Spleen (tissue), 11 donors: Measurements from ENCODE around the gene SGIP1. TPM values are rescaled to one million over a fixed set of nuclear protein-coding genes. Genes with fewer than 3 reads are reported as not detected.

Source experiments
- DNase-seq: peaks from one replicate; pipeline ENCODE4 v3.0.0-alpha.2; 2020
- H3K27ac ChIP-seq, 8 donors: fragments of 200-600 bp; sonication (generic) in 7 of 8; 1 replicate in 4 of 8; 2 replicates in 4 of 8; pipeline versions ENCODE4 v1.5.0 to v1.8.0; 2016 to 2021; ENCODE audit warnings: inconsistent platforms in 4 of 8, mild to moderate bottlenecking in 4 of 8, moderate library complexity in 1 of 8
- H3K27me3 ChIP-seq, 7 donors: fragments of 200-600 bp; sonication (generic) in 6 of 7; replicated peaks in 1 of 7; 1 replicate in 4 of 7; 2 replicates in 3 of 7; pipeline versions ENCODE4 v1.5.0 to v1.8.0; 2016 to 2021; ENCODE audit warnings: inconsistent platforms in 3 of 7, mild to moderate bottlenecking in 1 of 7
- H3K36me3 ChIP-seq, 6 donors: fragments of 200-600 bp; sonication (generic) in 5 of 6; 1 replicate in 4 of 6; 2 replicates in 2 of 6; pipeline versions ENCODE4 v1.5.0 to v1.8.0; 2016 to 2021; ENCODE audit warnings: inconsistent platforms in 2 of 6
- H3K4me1 ChIP-seq, 6 donors: fragments of 200-600 bp; sonication (generic) in 5 of 6; 1 replicate in 3 of 6; 2 replicates in 3 of 6; pipeline versions ENCODE4 v1.5.0 to v1.8.0; 2016 to 2021; ENCODE audit warnings: inconsistent platforms in 3 of 6
- H3K4me3 ChIP-seq, 8 donors: fragments of 200-600 bp; sonication (generic) in 7 of 8; 1 replicate in 4 of 8; 2 replicates in 4 of 8; pipeline versions ENCODE4 v1.5.0 to v1.8.0; 2016 to 2021; ENCODE audit warnings: inconsistent platforms in 4 of 8, mild to moderate bottlenecking in 4 of 8, moderate library complexity in 2 of 8
- H3K9me3 ChIP-seq, 8 donors: fragments of 200-600 bp; sonication (generic) in 7 of 8; 1 replicate in 4 of 8; 2 replicates in 4 of 8; pipeline versions ENCODE4 v1.5.0 to v1.8.0; 2016 to 2021; ENCODE audit warnings: inconsistent platforms in 4 of 8
- CTCF ChIP-seq, 11 experiments: fragments of 200-600 bp in 7 of 11; fragments of 450-650 bp in 4 of 11; sonication (generic) in 4 of 11; IDR thresholded peaks in 8 of 11; conservative IDR thresholded peaks in 3 of 11; 1 replicate in 7 of 11; 2 replicates in 4 of 11; pipeline versions ENCODE4 v1.4.0 to v1.8.0; 2016 to 2021; ENCODE audit warnings: antibody characterized with exemption in 11 of 11, inconsistent platforms in 4 of 11, mild to moderate bottlenecking in 1 of 11
- POLR2A ChIP-seq, 3 donors: fragments of 450-650 bp; IDR thresholded peaks; one replicate each; pipeline ENCODE4 v1.5.1; 2017; ENCODE audit warnings: antibody characterized with exemption in 3 of 3, mild to moderate bottlenecking in 1 of 3
- POLR2AphosphoS5 ChIP-seq, 3 donors: sonication (generic); formaldehyde crosslinking; IDR thresholded peaks; one replicate each; pipeline ENCODE4 v1.5.1; 2017; ENCODE audit warnings: antibody characterized with exemption in 3 of 3
- WGBS, 5 donors: extraction: QIAGEN DNeasy Blood & Tissue Kit in 3 of 5; methylation state at CpG; one replicate each; pipeline versions ENCODE4 v1.1.5 to v1.1.7; 2013 to 2018; 5-methylcytosine and 5-hydroxymethylcytosine counted together
- intact Hi-C: fragments of 100-400 bp; cut with DNase I; formaldehyde crosslinking; loops from one replicate; pipeline ENCODE4 v1.15.0; 2023; ENCODE audit warnings: low total_unique reads
- polyA plus RNA-seq, 3 donors: library from polyadenylated mRNA; stranded (reverse); fragments of 200-250 nt; gene quantifications; one replicate each; pipeline ENCODE4 v1.2.1, GENCODE V29; 2013
- total RNA-seq, 7 donors: library from RNA; depleted of rRNA in 3 of 7; stranded (reverse); fragments of >200 nt in 3 of 7; fragmentation: NEBNext Ultra II Directional in 4 of 7; extraction: Animal tissue kit (Norgen Biotek cat#: 25700) in 4 of 7; gene quantifications; one replicate each; pipeline versions ENCODE4 v1.1.0 to v1.2.1, GENCODE V29; 2016 to 2021
- donor health status: healthy with polysubstance abuse.
- donor health status: DM: no; HTN: no; CAD: no; lungs with moderate emphysema.
- donor health status: DM: no; HTN: no; CAD: no.
- donor health status: Bipolar disorder and iron deficiency.
- donor health status: healthy.
- donor health status: DM: no; HTN: no; CAD: no.
- donor health status: DM: yes; HTN: yes; CAD: no.

The SGIP1 gene
- total and polyA plus RNA-seq, 10 donors, result 0.13 to 1.6 (median 0.74) TPM; not detected in 2

- TF ChIP-seq POLR2A (IDR thresholded peaks at IDR 0.05) (no peak), CTCF (IDR thresholded peaks at IDR 0.05 in 8 of 11, conservative IDR thresholded peaks at IDR 0.05 in 3 of 11) (no peak), POLR2AphosphoS5 (IDR thresholded peaks at IDR 0.05) (no peak)
- H3K4me1 ChIP-seq, result no peaks in the 10 kb centered on the region
- 67 to 89% (median 81%) methylated on average over 1 of the region's 1 CpG for WGBS, 5 donors
- intact Hi-C loops, result no loop called here
- DNase-seq, result no peak
- H3K9me3 ChIP-seq, result no peaks in the 10 kb centered on the region
- no peaks in the 10 kb centered on the region for H3K36me3 ChIP-seq
- no peaks in the 10 kb centered on the region for H3K27me3 ChIP-seq
- no peak overlapping the region for H3K4me3 ChIP-seq
- no peak overlapping the region for H3K27ac ChIP-seq
Observed at GRCh38 chr1:66552287-66552686, 18.3 kb downstream of the SGIP1 start.

- no peaks in the 10 kb centered on the region for H3K4me1 ChIP-seq
- intact Hi-C loops, result no loop called here
- no peak overlapping the region for H3K27ac ChIP-seq
- no peak overlapping the region for H3K4me3 ChIP-seq
- H3K27me3 ChIP-seq, result no peaks in the 10 kb centered on the region
- no peak for DNase-seq
- no peak for TF ChIP-seq CTCF (IDR thresholded peaks at IDR 0.05 in 8 of 11, conservative IDR thresholded peaks at IDR 0.05 in 3 of 11)
- no peak for TF ChIP-seq POLR2A (IDR thresholded peaks at IDR 0.05)
- TF ChIP-seq POLR2AphosphoS5 (IDR thresholded peaks at IDR 0.05), result no peak
- 37 to 60% (median 47%) methylated on average over 5 of the region's 5 CpGs for WGBS, 5 donors
- no peaks in the 10 kb centered on the region for H3K36me3 ChIP-seq
- H3K9me3 ChIP-seq, result no peaks in the 10 kb centered on the region
Observed at GRCh38 chr1:66552829-66553228, 18.9 kb downstream of the SGIP1 start.

- intact Hi-C loops, result no loop called here
- no peak for DNase-seq
- TF ChIP-seq POLR2A (IDR thresholded peaks at IDR 0.05) (no peak), CTCF (IDR thresholded peaks at IDR 0.05 in 8 of 11, conservative IDR thresholded peaks at IDR 0.05 in 3 of 11) (no peak), POLR2AphosphoS5 (IDR thresholded peaks at IDR 0.05) (no peak)
- Histone ChIP-seq H3K27ac (no peak overlapping the region), H3K4me3 (no peak overlapping the region), H3K9me3 (no peaks in the 10 kb centered on the region), H3K4me1 (no peaks in the 10 kb centered on the region), H3K27me3 (no peaks in the 10 kb centered on the region), H3K36me3 (no peaks in the 10 kb centered on the region)
- 83 to 97% (median 91%) methylated on average over 1 of the region's 1 CpG for WGBS, 5 donors
Observed at GRCh38 chr1:66553846-66554245, 19.9 kb downstream of the SGIP1 start.

GRCh38 chr1:66556161-66556611 is 22.2 kb downstream of the SGIP1 start:
- DNase-seq, result no peak
- intact Hi-C loops, result no loop called here
- 67 to 72% (median 69%) methylated on average over 7 of the region's 7 CpGs for WGBS, 5 donors
- no peak overlapping the region for H3K27ac ChIP-seq
- H3K9me3 ChIP-seq, result no peaks in the 10 kb centered on the region
- no peak overlapping the region for H3K4me3 ChIP-seq
- no peaks in the 10 kb centered on the region for H3K36me3 ChIP-seq
- no peaks in the 10 kb centered on the region for H3K4me1 ChIP-seq
- TF ChIP-seq POLR2A (IDR thresholded peaks at IDR 0.05) (no peak), CTCF (IDR thresholded peaks at IDR 0.05 in 8 of 11, conservative IDR thresholded peaks at IDR 0.05 in 3 of 11) (no peak), POLR2AphosphoS5 (IDR thresholded peaks at IDR 0.05) (no peak)
- no peaks in the 10 kb centered on the region for H3K27me3 ChIP-seq
